GM18508 (cell line): Measurements from ENCODE around the gene TMSB4X.
"Not testable (repeated sequence)": the region's sequence is repeated elsewhere in the genome, so short reads cannot be mapped to it uniquely, and the experiment has no call there.

Experiments used
- ATAC-seq: cut with Tn5 transposase; IDR thresholded peaks from one replicate; pipeline ENCODE4 v1.9.1; 2021; ENCODE audit warnings: moderate number of reproducible peaks; ENCODE audit not compliant: insufficient read depth, unreplicated experiment

The TMSB4X gene

GRCh38 chrX:12974305-12974795 is 560 bp upstream of the TMSB4X start:
- ATAC-seq, result no peak

GRCh38 chrX:12975670-12975965 is 708 bp downstream of the TMSB4X start:
- ATAC-seq, result no peak

GRCh38 chrX:12975991-12976558 is 1.2 kb downstream of the TMSB4X start:
- no peak for ATAC-seq

- not testable (repeated sequence) for ATAC-seq
Measured at GRCh38 chrX:12976819-12977732, 2.2 kb downstream of the TMSB4X start.

- no peak for ATAC-seq
Measured at GRCh38 chrX:12977761-12978204, 2.9 kb downstream of the TMSB4X start.

- peak; percentile 38 for ATAC-seq
Measured at GRCh38 chrX:12978205-12979025, 3.5 kb downstream of the TMSB4X start.

GRCh38 chrX:12979026-12979607 is 4.2 kb downstream of the TMSB4X start:
- no peak for ATAC-seq

- no peak for ATAC-seq
Measured at GRCh38 chrX:12979616-12980015, 4.7 kb downstream of the TMSB4X start.

- ATAC-seq, result not testable (repeated sequence)
Measured at GRCh38 chrX:12980039-12980438, 5.1 kb downstream of the TMSB4X start.

- no peak for ATAC-seq
Measured at GRCh38 chrX:12981880-12982279, 7.0 kb downstream of the TMSB4X start.

GRCh38 chrX:12984603-12985319 is 9.9 kb downstream of the TMSB4X start:
- peak; percentile 48 for ATAC-seq

GRCh38 chrX:12985331-12985730 is 10.4 kb downstream of the TMSB4X start:
- ATAC-seq, result no peak

- peak; percentile 35 for ATAC-seq
Measured at GRCh38 chrX:12986164-12986779, 11.4 kb downstream of the TMSB4X start.

- no peak for ATAC-seq
Measured at GRCh38 chrX:12986886-12987285, 12.0 kb downstream of the TMSB4X start.

GRCh38 chrX:12987340-12987739 is 12.4 kb downstream of the TMSB4X start:
- ATAC-seq, result no peak

GRCh38 chrX:12987900-12988594 is 13.1 kb downstream of the TMSB4X start:
- no peak for ATAC-seq

- no peak for ATAC-seq
Measured at GRCh38 chrX:12988797-12989196, 13.9 kb downstream of the TMSB4X start.

- ATAC-seq, result no peak
Measured at GRCh38 chrX:12989461-12989860, 14.6 kb downstream of the TMSB4X start.

GRCh38 chrX:12991575-12991974 is 16.7 kb downstream of the TMSB4X start:
- ATAC-seq, result no peak
